Peyer's patch (tissue), 4 donors: Measurements from ENCODE around the gene ADGRD1.

Source experiments
- CTCF ChIP-seq, 6 experiments: fragments of 450-650 bp in 4 of 6; fragments of 200-600 bp in 2 of 6; sonication (generic) in 1 of 6; IDR thresholded peaks; one replicate each; pipeline ENCODE4 v1.5.1; 2017 to 2019; ENCODE audit warnings: antibody characterized with exemption in 6 of 6, mild to moderate bottlenecking in 3 of 6, moderate library complexity in 1 of 6
- POLR2A ChIP-seq, 2 donors: fragments of 450-650 bp; IDR thresholded peaks; one replicate each; pipeline ENCODE4 v1.5.1; 2017; ENCODE audit warnings: antibody characterized with exemption in 2 of 2, mild to moderate bottlenecking in 2 of 2, moderate library complexity in 2 of 2

DNA sequence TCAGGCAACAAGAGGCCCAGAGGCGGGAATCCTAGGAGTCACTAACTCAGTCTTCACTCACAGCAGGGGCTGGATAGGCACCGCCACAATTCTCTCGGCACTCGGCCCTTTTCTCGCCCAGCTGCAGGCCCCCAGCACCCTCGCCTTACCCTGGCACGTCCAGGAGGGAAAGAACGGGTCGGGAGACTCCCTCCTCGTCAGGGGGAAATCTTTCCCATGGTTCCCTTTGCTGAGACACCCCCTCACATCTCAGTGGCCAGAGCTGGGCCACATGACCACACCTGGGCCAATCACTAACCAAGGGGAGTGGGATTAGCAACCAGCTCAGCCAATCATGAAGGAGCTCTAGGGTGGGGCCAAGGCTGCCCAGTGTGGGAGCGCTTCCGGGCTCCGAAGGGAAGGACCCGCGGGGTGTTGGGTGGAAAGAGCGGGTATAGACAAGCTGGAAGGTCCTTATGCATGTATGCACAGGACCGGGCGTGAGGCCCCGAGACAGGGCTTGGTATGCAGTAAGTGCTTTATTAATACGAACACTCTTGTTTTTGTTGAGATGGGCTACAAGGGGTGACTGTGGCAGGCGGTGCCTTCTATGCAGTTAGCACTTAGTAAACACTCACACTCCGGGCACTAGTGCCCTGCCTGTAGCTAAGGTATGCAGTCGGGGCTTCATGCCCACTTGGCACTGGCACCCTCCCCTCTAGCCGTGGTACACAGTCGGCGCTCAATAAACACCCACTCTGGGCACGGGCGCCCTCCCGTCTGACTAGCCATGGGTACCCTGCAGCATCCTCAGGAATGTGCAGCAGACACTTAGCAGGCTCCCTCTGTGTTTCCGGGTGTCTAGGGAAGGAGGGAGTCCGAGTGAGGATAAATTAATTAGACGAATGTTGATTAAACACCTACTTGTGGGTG, 40.3 kb downstream of the ADGRD1 start:
- no peak for TF ChIP-seq POLR2A (IDR thresholded peaks at IDR 0.05)
- TF ChIP-seq CTCF (IDR thresholded peaks at IDR 0.05) = no peak
